Amygdala (tissue), 56 donors: ENCODE results near the gene UGT1A7.

Experiments
- DNase-seq, 56 donors: peaks; one replicate each; lab custom pipeline; 2025; lab: John Stamatoyannopoulos, UW

The UGT1A7 gene

GRCh38 chr2:233794128-233794658 lies 112.5 kb downstream of the UGT1A7 start:
- DNase-seq = no peak

- DNase-seq = no peak
These were observed 114.1 kb downstream of the UGT1A7 start for GRCh38 chr2:233795735-233796171.

- DNase-seq = peak in 1 of 56 donors; percentile 15
These were observed 114.6 kb downstream of the UGT1A7 start for GRCh38 chr2:233796254-233796653.

- DNase-seq = no peak
These were observed 116.8 kb downstream of the UGT1A7 start for GRCh38 chr2:233798335-233799086.

GRCh38 chr2:233799087-233799665 lies 117.5 kb downstream of the UGT1A7 start:
- DNase-seq = no peak

GRCh38 chr2:233799716-233800115 lies 118.0 kb downstream of the UGT1A7 start:
- no peak for DNase-seq

GRCh38 chr2:233800208-233800607 lies 118.5 kb downstream of the UGT1A7 start:
- no peak for DNase-seq

GRCh38 chr2:233801357-233802131 lies 119.8 kb downstream of the UGT1A7 start:
- DNase-seq = peak in 6 of 56 donors; percentile 5 to 31 (median 14)

- DNase-seq = no peak
These were observed 120.6 kb downstream of the UGT1A7 start for GRCh38 chr2:233802132-233802815.

- DNase-seq = no peak
These were observed 121.7 kb downstream of the UGT1A7 start for GRCh38 chr2:233803292-233803911.

GRCh38 chr2:233803994-233804393 lies 122.3 kb downstream of the UGT1A7 start:
- no peak for DNase-seq

GRCh38 chr2:233807215-233807865 lies 125.6 kb downstream of the UGT1A7 start:
- no peak for DNase-seq

GRCh38 chr2:233807966-233808935 lies 126.5 kb downstream of the UGT1A7 start:
- no peak for DNase-seq

GRCh38 chr2:233810385-233810784 lies 128.7 kb downstream of the UGT1A7 start:
- DNase-seq = no peak

GRCh38 chr2:233811087-233811486 lies 129.4 kb downstream of the UGT1A7 start:
- DNase-seq = no peak

GRCh38 chr2:233811732-233812131 lies 130.0 kb downstream of the UGT1A7 start:
- no peak for DNase-seq

GRCh38 chr2:233813236-233814055 lies 131.7 kb downstream of the UGT1A7 start:
- DNase-seq = no peak
